ENCODE results near the gene EPHX1.

EPHX1 gene

GRCh38 chr1:225842788-225843425, 33.0 kb downstream of the EPHX1 start:
- no peak for DNase-seq (ENCODE audit: extremely low read depth, low read depth)
- TF ChIP-seq, protein P1, sequence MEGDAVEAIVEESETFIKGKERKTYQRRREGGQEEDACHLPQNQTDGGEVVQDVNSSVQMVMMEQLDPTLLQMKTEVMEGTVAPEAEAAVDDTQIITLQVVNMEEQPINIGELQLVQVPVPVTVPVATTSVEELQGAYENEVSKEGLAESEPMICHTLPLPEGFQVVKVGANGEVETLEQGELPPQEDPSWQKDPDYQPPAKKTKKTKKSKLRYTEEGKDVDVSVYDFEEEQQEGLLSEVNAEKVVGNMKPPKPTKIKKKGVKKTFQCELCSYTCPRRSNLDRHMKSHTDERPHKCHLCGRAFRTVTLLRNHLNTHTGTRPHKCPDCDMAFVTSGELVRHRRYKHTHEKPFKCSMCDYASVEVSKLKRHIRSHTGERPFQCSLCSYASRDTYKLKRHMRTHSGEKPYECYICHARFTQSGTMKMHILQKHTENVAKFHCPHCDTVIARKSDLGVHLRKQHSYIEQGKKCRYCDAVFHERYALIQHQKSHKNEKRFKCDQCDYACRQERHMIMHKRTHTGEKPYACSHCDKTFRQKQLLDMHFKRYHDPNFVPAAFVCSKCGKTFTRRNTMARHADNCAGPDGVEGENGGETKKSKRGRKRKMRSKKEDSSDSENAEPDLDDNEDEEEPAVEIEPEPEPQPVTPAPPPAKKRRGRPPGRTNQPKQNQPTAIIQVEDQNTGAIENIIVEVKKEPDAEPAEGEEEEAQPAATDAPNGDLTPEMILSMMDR (IDR thresholded peaks at IDR 0.05; ENCODE audit: low read depth, low read length): no peak

DNA sequence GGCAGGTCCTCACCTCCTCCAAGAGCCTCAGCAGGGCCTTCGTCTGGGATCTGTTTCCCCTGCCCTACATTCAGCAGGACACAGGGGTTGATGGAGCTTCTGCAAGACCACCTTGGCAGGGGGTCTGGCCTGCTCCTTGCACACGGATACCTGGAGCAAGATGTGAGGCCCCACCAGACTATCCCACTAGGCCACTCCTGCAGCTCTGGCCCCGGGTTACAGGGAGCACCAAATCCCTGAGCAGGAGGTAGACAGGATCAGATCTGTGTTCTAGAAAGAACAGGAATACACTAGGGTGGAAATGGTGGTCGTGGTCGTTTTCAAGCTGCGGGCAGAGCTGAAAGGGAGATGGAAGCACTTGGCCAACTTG, 33.5 kb downstream of the EPHX1 start:
- TF ChIP-seq, protein P1 (IDR thresholded peaks at IDR 0.05; ENCODE audit: low read depth, low read length): no peak
- DNase-seq (ENCODE audit: extremely low read depth, low read depth): no peak

DNA sequence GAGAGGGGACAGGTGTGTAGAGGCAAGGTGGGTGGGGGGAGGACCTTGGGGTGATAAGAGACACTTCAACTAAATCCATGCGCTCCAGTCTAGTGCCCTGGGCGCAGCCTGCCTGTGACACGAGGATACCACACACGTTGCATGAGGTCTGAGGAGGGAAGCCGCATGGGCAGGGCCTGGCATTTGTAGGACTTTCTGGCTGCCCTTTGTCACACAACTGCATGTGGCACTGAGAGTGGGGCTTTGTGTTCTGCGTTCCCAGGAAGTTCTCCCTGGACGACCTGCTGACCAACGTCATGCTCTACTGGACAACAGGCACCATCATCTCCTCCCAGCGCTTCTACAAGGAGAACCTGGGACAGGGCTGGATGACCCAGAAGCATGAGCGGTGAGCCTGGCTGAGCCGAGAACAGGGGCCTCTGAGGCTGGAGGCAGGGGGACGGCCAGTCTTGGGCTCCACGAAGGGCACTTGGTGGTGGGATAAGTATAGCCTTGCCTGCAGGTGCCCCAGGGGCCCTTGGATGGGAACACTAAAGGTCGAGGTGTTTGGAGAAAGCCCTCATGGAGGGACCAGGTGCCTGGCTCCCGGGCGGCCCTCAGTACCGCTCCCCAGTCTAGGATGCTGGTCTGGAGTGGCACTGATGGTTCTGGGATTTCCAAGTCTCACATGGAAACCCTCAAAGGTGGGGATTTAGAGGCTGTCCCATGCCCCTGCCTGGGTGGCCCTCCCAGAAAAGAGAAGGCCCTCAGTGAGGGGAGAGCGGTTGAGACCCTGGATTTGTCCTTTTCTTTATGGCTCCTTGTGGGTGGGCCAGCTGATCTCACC, 34.5 kb downstream of the EPHX1 start:
- DNase-seq (ENCODE audit: extremely low read depth, low read depth): no peak

GRCh38 chr1:225845097-225845496, 35.2 kb downstream of the EPHX1 start:
- no peak for DNase-seq (ENCODE audit: extremely low read depth, low read depth)
- TF ChIP-seq, protein P1 (IDR thresholded peaks at IDR 0.05; ENCODE audit: low read depth, low read length): no peak

More for the DNA sequence above, 34.5 kb downstream of the EPHX1 start:
- TF ChIP-seq, protein P1 (IDR thresholded peaks at IDR 0.05; ENCODE audit: low read depth, low read length): no peak

GRCh38 chr1:225845571-225846259, 35.8 kb downstream of the EPHX1 start:
- peak; percentile 61 for DNase-seq (ENCODE audit: extremely low read depth, low read depth)
- TF ChIP-seq, protein P1 (IDR thresholded peaks at IDR 0.05; ENCODE audit: low read depth, low read length): peak; percentile 85

- TF ChIP-seq, protein P1 (IDR thresholded peaks at IDR 0.05; ENCODE audit: low read depth, low read length): no peak
- DNase-seq (ENCODE audit: extremely low read depth, low read depth): no peak
Observed at GRCh38 chr1:225846331-225847310, 36.7 kb downstream of the EPHX1 start.
